HCT116 (cell line): ENCODE results near the gene PTPRC. TPM values are rescaled to one million over a fixed set of nuclear protein-coding genes. Genes with fewer than 3 reads are reported as not detected.

ENCODE experiments used
- ATAC-seq: fragments of 200-7000 bp; cut with Tn5 transposase; 2 replicates; pipeline ENCODE4 v1.9.1; 2020; ENCODE audit warnings: mild to moderate bottlenecking, moderate library complexity
- BruUV-seq: library from RNA; stranded (reverse); fragments of 400-500 nt; replicated peaks from 2 replicates; lab custom pipeline; 2021; lab: Mats Ljungman, UMichigan
- CTCF ChIA-PET: fragments of 300-600 bp; sonication (Branson Sonifier 250); formaldehyde crosslinking; loops from one replicate; lab custom pipeline; 2021; ENCODE audit warnings: antibody characterized with exemption; lab: Charles Lee
- POLR2A ChIA-PET: fragments of 300-600, 350-600 bp; sonication (Branson Sonifier 250); formaldehyde crosslinking; loops from one replicate; lab custom pipeline; 2021; ENCODE audit warnings: antibody characterized with exemption; lab: Charles Lee
- RAD21 ChIA-PET, 2 experiments: fragments of 300-600 bp; sonication (Branson Sonifier 250); formaldehyde crosslinking; loops; one replicate each; lab custom pipeline; 2023; ENCODE audit warnings: low total read pairs in 2 of 2; ENCODE audit not compliant: uncharacterized antibody in 2 of 2, unreplicated experiment in 2 of 2, low non-redundant PET in 1 of 2; lab: Charles Lee
- DNase-seq: peaks from one replicate; pipeline ENCODE4 v3.0.0-alpha.2; 2010; ENCODE audit warnings: low read depth, low spot score
- H2AFZ ChIP-seq: fragments of 200-600 bp; shearing (Covaris generic), sonication (generic); 2 replicates; pipeline ENCODE4 v1.6.1; 2017; ENCODE audit warnings: low read depth, mixed run types, mixed read lengths, antibody characterized with exemption, low read length; ENCODE audit not compliant: poor library complexity, severe bottlenecking
- H3K27ac ChIP-seq: 2 replicates; pipeline ENCODE4 v1.5.1; 2012; ENCODE audit warnings: low read depth, low read length
- H3K27me3 ChIP-seq: fragments of 200-600 bp; sonication (generic); 2 replicates; pipeline ENCODE4 v1.6.1; 2016; ENCODE audit warnings: mixed run types, low read length, mixed read lengths; ENCODE audit not compliant: insufficient read depth
- H3K36me3 ChIP-seq, 2 experiments: fragments of 200-500 bp in 1 of 2; fragments of 200-600 bp in 1 of 2; sonication (Bioruptor generic) in 1 of 2; sonication (generic) in 1 of 2; 2 replicates each; pipeline versions ENCODE4 v1.5.1 to v1.6.1; 2014 to 2016; ENCODE audit warnings: low read length in 2 of 2, inconsistent platforms in 1 of 2, mixed read lengths in 1 of 2, mixed run types in 1 of 2; ENCODE audit not compliant: insufficient read depth in 2 of 2, control insufficient read depth in 1 of 2
- H3K4me1 ChIP-seq, 2 experiments: fragments of 200-600 bp in 1 of 2; sonication (generic) in 1 of 2; 2 replicates each; pipeline versions ENCODE4 v1.5.1 to v1.6.1; 2012 to 2017; ENCODE audit warnings: low read length in 2 of 2, inconsistent platforms in 1 of 2, mild to moderate bottlenecking in 1 of 2, mixed read lengths in 1 of 2, mixed run types in 1 of 2, moderate library complexity in 1 of 2; ENCODE audit not compliant: insufficient read depth in 2 of 2, control insufficient read depth in 1 of 2
- H3K4me2 ChIP-seq: fragments of 200-600 bp; sonication (generic); 2 replicates; pipeline ENCODE4 v1.6.1; 2017; ENCODE audit warnings: mixed run types, low read length, mixed read lengths
- H3K4me3 ChIP-seq, 2 experiments: fragments of 200-600 bp in 1 of 2; sonication (generic) in 1 of 2; replicated peaks in 1 of 2; 2 replicates each; pipeline ENCODE4 v1.5.1; 2011 to 2016; ENCODE audit warnings: low read length in 2 of 2, control low read depth in 1 of 2, low read depth in 1 of 2, mild to moderate bottlenecking in 1 of 2, mixed read lengths in 1 of 2, mixed run types in 1 of 2
- H3K79me2 ChIP-seq: fragments of 200-600 bp; sonication (generic); 2 replicates; pipeline ENCODE4 v1.6.1; 2017; ENCODE audit warnings: mild to moderate bottlenecking, mixed run types, low read length, moderate library complexity, mixed read lengths; ENCODE audit not compliant: insufficient read depth
- H3K9ac ChIP-seq: fragments of 200-600 bp; sonication (generic); 2 replicates; pipeline ENCODE4 v1.6.1; 2016; ENCODE audit warnings: low read length, mixed read lengths
- H3K9me2 ChIP-seq: fragments of 200-600 bp; sonication (generic), shearing (Covaris generic); 2 replicates; pipeline ENCODE4 v1.6.1; 2017; ENCODE audit warnings: mixed run types, mild to moderate bottlenecking, moderate library complexity; ENCODE audit not compliant: insufficient read depth
- H3K9me3 ChIP-seq, 2 experiments: fragments of 200-500 bp in 1 of 2; fragments of 200-600 bp in 1 of 2; sonication (Bioruptor generic) in 1 of 2; sonication (generic) in 1 of 2; 2 replicates each; pipeline ENCODE4 v1.6.1; 2014 to 2017; ENCODE audit warnings: low read length in 2 of 2, mixed read lengths in 2 of 2, inconsistent platforms in 1 of 2, low read depth in 1 of 2, mild to moderate bottlenecking in 1 of 2, mixed run types in 1 of 2, moderate library complexity in 1 of 2; ENCODE audit not compliant: control insufficient read depth in 1 of 2, insufficient read depth in 1 of 2
- H4K20me1 ChIP-seq: fragments of 200-600 bp; sonication (generic), shearing (Covaris generic); 2 replicates; pipeline ENCODE4 v1.6.1; 2017; ENCODE audit warnings: mixed run types, mild to moderate bottlenecking, moderate library complexity; ENCODE audit not compliant: insufficient read depth
- ATF3 ChIP-seq: IDR thresholded peaks from 2 replicates; pipeline ENCODE4 v1.6.1; 2012
- CBX3 ChIP-seq: IDR thresholded peaks from 2 replicates; pipeline ENCODE4 v1.6.1; 2012; ENCODE audit warnings: low read depth
- CEBPB ChIP-seq: IDR thresholded peaks from 2 replicates; pipeline ENCODE4 v1.6.1; 2012; ENCODE audit warnings: low read depth
- ELF1 ChIP-seq: IDR thresholded peaks from 2 replicates; pipeline ENCODE4 v1.6.1; 2012; ENCODE audit warnings: low read depth, borderline replicate concordance
- FOSL1 ChIP-seq: IDR thresholded peaks from 2 replicates; pipeline ENCODE4 v1.6.1; 2012; ENCODE audit warnings: low read depth
- POLR2AphosphoS5 ChIP-seq: IDR thresholded peaks from 2 replicates; pipeline ENCODE4 v1.6.1; 2011; ENCODE audit warnings: mild to moderate bottlenecking, low read depth, low read length, moderate library complexity
- REST ChIP-seq: IDR thresholded peaks from 2 replicates; pipeline ENCODE4 v1.6.1; 2012; ENCODE audit warnings: low read depth
- SIN3A ChIP-seq: IDR thresholded peaks from 2 replicates; pipeline ENCODE4 v1.6.1; 2012; ENCODE audit warnings: low read depth
- TCF7L2 ChIP-seq: IDR thresholded peaks from 2 replicates; pipeline ENCODE4 v1.7.0; 2011; ENCODE audit warnings: borderline replicate concordance, inconsistent platforms; ENCODE audit not compliant: insufficient read depth, insufficient read length; ENCODE audit errors: extremely low read depth
- YY1 ChIP-seq: IDR thresholded peaks from 2 replicates; pipeline ENCODE4 v1.6.1; 2011; ENCODE audit warnings: low read length, low read depth, moderate library complexity, mild to moderate bottlenecking; ENCODE audit not compliant: insufficient replicate concordance; ENCODE audit errors: extremely low read depth
- ZFX ChIP-seq: fragments of 450-650 bp; IDR thresholded peaks from 2 replicates; pipeline ENCODE4 v1.6.1; 2017
- ZNF274 ChIP-seq: fragments of 200-500 bp; sonication (Bioruptor generic); IDR thresholded peaks from 2 replicates; pipeline ENCODE4 v1.6.1; 2014; ENCODE audit warnings: mild to moderate bottlenecking, low read depth, low read length, inconsistent platforms
- intact Hi-C: fragments of 100-400 bp; cut with micrococcal nuclease; formaldehyde crosslinking; loops from 2 replicates; pipeline ENCODE4 v1.10.0; 2022
- total RNA-seq: library from RNA; stranded (reverse); gene quantifications from one replicate; pipeline ENCODE4 v1.2.1, GENCODE V29; 2021; ENCODE audit not compliant: unreplicated experiment
- TF ChIP-seq, protein P1 (sequence below), 3 experiments: fragments of 200-600 bp in 1 of 3; sonication (generic) in 1 of 3; IDR thresholded peaks in 2 of 3; conservative IDR thresholded peaks in 1 of 3; 2 replicates each; pipeline ENCODE4 v1.5.1; 2012 to 2017; ENCODE audit warnings: low read depth in 2 of 3, low read length in 2 of 3, antibody characterized with exemption in 1 of 3, borderline replicate concordance in 1 of 3, control low read depth in 1 of 3, mild to moderate bottlenecking in 1 of 3, mixed read lengths in 1 of 3, mixed run types in 1 of 3, moderate library complexity in 1 of 3; ENCODE audit not compliant: insufficient read depth in 1 of 3

PTPRC gene
- total RNA-seq, 1 experiment from 2014 or later, result 1.2 TPM

DNA sequence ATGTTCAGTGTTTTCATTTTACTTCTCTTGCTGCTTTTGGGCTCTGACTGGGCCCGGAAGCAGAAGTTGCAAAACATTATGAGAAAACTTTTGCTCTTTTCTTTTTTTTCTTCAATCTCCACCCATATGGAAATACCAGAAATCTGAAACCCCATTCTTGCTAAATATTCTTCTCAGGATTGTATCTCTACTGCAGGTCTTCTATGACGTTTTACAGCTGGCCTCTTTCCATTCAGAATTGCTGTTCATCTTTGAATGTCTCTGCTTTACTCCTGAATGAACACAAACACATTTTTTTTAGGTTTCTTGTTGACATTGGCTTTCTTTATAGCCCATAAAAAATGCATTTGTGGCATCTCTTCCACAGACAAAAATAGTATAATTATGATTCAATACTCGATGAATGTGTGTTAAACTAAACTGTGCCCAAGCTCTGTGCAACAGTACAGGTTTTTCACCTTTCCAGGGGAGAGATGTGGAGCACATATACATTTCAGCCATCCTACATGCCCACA lies 18.8 kb downstream of the PTPRC start:
- no peak for TF ChIP-seq REST
- Histone ChIP-seq H3K9me3 (no peaks in the 10 kb centered on the region), H2AFZ (peak overlapping the region; percentile 26), H4K20me1 (no peaks in the 10 kb centered on the region), H3K9me2 (no peaks in the 10 kb centered on the region), H3K9ac (no peak overlapping the region), H3K36me3 (no peaks in the 10 kb centered on the region), H3K4me1 (no peaks in the 10 kb centered on the region), H3K27me3 (no peaks in the 10 kb centered on the region), H3K4me2 (no peak overlapping the region), H3K4me3 (no peak overlapping the region), H3K27ac (no peak overlapping the region), H3K79me2 (no peaks in the 10 kb centered on the region)
- intact Hi-C loops, result no loop called here
- POLR2A ChIA-PET, result no interaction called here
- ATAC-seq, result no peak
- CTCF ChIA-PET, result no interaction called here
- RAD21 ChIA-PET, result no interaction called here
- no TSS peak for BruUV-seq
- DNase-seq, result no peak

- ChIA-PET POLR2A (no interaction called here), CTCF (no interaction called here), RAD21 (no interaction called here)
- Histone ChIP-seq H3K27me3 (no peaks in the 10 kb centered on the region), H3K9ac (no peak overlapping the region), H3K4me2 (no peak overlapping the region), H3K9me2 (no peaks in the 10 kb centered on the region), H3K4me1 (no peaks in the 10 kb centered on the region), H4K20me1 (no peaks in the 10 kb centered on the region), H3K36me3 (no peaks in the 10 kb centered on the region), H2AFZ (no peak overlapping the region), H3K4me3 (no peak overlapping the region), H3K9me3 (no peaks in the 10 kb centered on the region), H3K79me2 (no peaks in the 10 kb centered on the region), H3K27ac (no peak overlapping the region)
- DNase-seq (no peak), ATAC-seq (no peak)
- no TSS peak for BruUV-seq
- intact Hi-C loops, result no loop called here
- no peak for TF ChIP-seq TCF7L2
- TF ChIP-seq YY1, result no peak
- TF ChIP-seq FOSL1, result no peak
- TF ChIP-seq, protein P1, sequence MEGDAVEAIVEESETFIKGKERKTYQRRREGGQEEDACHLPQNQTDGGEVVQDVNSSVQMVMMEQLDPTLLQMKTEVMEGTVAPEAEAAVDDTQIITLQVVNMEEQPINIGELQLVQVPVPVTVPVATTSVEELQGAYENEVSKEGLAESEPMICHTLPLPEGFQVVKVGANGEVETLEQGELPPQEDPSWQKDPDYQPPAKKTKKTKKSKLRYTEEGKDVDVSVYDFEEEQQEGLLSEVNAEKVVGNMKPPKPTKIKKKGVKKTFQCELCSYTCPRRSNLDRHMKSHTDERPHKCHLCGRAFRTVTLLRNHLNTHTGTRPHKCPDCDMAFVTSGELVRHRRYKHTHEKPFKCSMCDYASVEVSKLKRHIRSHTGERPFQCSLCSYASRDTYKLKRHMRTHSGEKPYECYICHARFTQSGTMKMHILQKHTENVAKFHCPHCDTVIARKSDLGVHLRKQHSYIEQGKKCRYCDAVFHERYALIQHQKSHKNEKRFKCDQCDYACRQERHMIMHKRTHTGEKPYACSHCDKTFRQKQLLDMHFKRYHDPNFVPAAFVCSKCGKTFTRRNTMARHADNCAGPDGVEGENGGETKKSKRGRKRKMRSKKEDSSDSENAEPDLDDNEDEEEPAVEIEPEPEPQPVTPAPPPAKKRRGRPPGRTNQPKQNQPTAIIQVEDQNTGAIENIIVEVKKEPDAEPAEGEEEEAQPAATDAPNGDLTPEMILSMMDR (IDR thresholded peaks at IDR 0.05 in 2 of 3, conservative IDR thresholded peaks at IDR 0.05 in 1 of 3; ENCODE audit: borderline replicate concordance in 1 of 3, insufficient read depth in 1 of 3, low read depth in 2 of 3, low read length in 2 of 3), result no peak
- no peak for TF ChIP-seq POLR2AphosphoS5
- TF ChIP-seq CEBPB, result no peak
- no peak for TF ChIP-seq ZFX
- TF ChIP-seq ZNF274, result no peak
- no peak for TF ChIP-seq SIN3A
- no peak for TF ChIP-seq CBX3
- no peak for TF ChIP-seq ATF3
- TF ChIP-seq ELF1, result no peak
Observed at GRCh38 chr1:198660341-198661261, 21.8 kb downstream of the PTPRC start.
